Measurements from ENCODE around the gene FLNB.

The FLNB gene

DNA sequence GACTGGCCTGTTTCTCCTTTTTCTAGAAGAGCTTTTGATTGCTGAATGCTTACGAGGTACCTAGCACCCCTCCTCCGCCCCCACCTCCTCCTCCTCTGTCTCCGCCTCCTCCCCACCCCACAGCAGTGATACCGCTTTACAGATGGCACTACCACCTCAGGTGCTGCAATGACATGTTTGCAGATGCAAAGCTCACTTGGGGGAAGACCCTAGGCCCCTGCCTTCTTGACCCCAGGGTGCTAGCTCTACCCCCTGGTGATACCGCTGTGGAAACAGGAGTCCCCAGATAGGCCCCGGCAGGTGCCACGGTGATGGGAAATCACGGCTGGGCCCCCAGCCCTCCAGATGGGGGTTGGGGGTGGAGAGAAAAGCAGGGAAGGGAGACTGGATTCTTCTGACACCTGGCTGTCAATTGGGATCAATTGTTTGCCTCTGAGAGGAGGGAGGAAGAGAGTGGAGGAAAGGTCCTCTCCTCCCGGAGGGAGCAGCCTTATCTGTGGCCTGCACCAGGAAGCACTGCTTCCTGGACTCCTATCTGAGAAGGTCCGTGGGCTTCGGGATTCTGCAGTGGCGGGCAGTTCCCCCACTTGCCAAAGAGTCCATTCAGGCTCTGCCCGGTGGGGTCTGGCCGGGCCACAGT is 164.9 kb downstream of the FLNB start:
- ATAC-seq: no peak
- TF ChIP-seq CSRNP3 (CRISPR knock-in tag; IDR thresholded peaks at IDR 0.05) (no peak), TCF4 (CRISPR knock-in tag; IDR thresholded peaks at IDR 0.05; ENCODE audit: borderline replicate concordance) (no peak), OSR1 (CRISPR knock-in tag; IDR thresholded peaks at IDR 0.05) (no peak), BACH2 (CRISPR knock-in tag; IDR thresholded peaks at IDR 0.05; ENCODE audit: borderline replicate concordance) (no peak), SNAI2 (CRISPR knock-in tag; IDR thresholded peaks at IDR 0.05) (no peak)

DNA sequence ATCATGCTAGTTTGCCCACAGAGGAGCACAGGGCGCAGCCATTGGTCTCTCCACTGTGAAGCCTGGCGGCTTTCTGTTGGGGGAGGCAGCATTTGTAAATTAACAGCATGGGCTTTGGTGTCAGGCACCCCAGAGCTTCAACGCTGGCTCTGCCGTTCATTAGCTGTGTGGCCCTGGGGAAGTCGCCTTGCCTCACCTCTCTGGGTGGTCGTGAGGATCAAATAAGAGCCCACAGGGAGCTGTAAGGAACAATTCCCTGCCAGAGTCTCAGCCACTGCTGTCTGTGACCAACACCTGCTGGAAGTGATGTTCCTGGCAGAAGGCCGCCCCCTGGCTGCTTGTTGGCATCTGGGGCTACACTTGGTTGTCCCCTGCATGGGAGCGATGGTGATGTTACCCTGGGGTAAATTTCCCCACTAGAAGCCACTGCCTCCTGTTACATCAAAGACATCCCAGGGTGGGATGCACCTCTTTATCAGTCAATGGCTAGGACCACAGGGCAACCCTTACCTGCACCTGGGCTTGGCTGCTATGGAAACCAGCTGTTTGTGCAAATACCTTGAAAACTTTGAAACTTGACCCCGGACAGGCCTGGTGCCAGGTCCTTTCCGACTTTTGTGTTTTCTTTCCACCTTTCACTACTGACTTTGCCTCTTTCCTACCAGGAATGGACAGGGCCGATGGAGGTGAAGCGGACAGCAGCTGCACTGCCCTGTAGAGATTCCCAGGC is 165.6 kb downstream of the FLNB start:
- TF ChIP-seq ZC3H10 (CRISPR knock-in tag; IDR thresholded peaks at IDR 0.05): 0 out of 2 replicates have a peak, but pooled peaks have one; percentile 16
- no peak for TF ChIP-seq RARB (CRISPR knock-in tag; IDR thresholded peaks at IDR 0.05)
- TF ChIP-seq ZFP3 (CRISPR knock-in tag; IDR thresholded peaks at IDR 0.05): peak; percentile 73
- peak; percentile 9; the same call in 1 of the 3 replicates for ATAC-seq

DNA sequence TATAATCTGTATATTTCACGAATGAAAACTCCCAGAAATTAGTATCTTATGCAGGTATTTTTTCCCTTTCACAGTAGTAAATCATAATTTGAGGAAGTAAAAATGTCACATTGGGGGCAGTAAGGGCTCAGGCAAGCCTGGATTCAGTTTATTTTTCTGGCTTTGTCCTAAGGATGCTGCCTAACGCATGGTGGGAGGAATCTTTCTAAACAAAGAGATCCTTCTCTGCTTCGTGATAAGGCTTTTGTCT is 166.9 kb downstream of the FLNB start:
- TF ChIP-seq, protein P1, sequence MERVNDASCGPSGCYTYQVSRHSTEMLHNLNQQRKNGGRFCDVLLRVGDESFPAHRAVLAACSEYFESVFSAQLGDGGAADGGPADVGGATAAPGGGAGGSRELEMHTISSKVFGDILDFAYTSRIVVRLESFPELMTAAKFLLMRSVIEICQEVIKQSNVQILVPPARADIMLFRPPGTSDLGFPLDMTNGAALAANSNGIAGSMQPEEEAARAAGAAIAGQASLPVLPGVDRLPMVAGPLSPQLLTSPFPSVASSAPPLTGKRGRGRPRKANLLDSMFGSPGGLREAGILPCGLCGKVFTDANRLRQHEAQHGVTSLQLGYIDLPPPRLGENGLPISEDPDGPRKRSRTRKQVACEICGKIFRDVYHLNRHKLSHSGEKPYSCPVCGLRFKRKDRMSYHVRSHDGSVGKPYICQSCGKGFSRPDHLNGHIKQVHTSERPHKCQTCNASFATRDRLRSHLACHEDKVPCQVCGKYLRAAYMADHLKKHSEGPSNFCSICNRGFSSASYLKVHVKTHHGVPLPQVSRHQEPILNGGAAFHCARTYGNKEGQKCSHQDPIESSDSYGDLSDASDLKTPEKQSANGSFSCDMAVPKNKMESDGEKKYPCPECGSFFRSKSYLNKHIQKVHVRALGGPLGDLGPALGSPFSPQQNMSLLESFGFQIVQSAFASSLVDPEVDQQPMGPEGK (CRISPR knock-in tag; IDR thresholded peaks at IDR 0.05; ENCODE audit: borderline replicate concordance): no peak
- TF ChIP-seq CREB5 (CRISPR knock-in tag; IDR thresholded peaks at IDR 0.05; ENCODE audit: low read depth) (no peak), TOX (CRISPR knock-in tag; IDR thresholded peaks at IDR 0.05; ENCODE audit: borderline replicate concordance) (no peak), BACH2 (CRISPR knock-in tag; IDR thresholded peaks at IDR 0.05; ENCODE audit: borderline replicate concordance) (no peak), GLIS3 (CRISPR knock-in tag; IDR thresholded peaks at IDR 0.05) (no peak), CSDC2 (CRISPR knock-in tag; IDR thresholded peaks at IDR 0.05) (no peak), ZNF70 (CRISPR knock-in tag; IDR thresholded peaks at IDR 0.05) (no peak), OSR1 (CRISPR knock-in tag; IDR thresholded peaks at IDR 0.05) (no peak), ZFP3 (CRISPR knock-in tag; IDR thresholded peaks at IDR 0.05) (no peak), ARNTL (CRISPR knock-in tag; IDR thresholded peaks at IDR 0.05; ENCODE audit: borderline replicate concordance, low read depth) (no peak), ESRRG (CRISPR knock-in tag; IDR thresholded peaks at IDR 0.05) (no peak), ISL1 (CRISPR knock-in tag; IDR thresholded peaks at IDR 0.05) (no peak), PPARA (CRISPR knock-in tag; IDR thresholded peaks at IDR 0.05; ENCODE audit: borderline replicate concordance) (no peak), ZC3H10 (CRISPR knock-in tag; IDR thresholded peaks at IDR 0.05) (no peak), TCF4 (CRISPR knock-in tag; IDR thresholded peaks at IDR 0.05; ENCODE audit: borderline replicate concordance) (no peak), ZFP30 (CRISPR knock-in tag; IDR thresholded peaks at IDR 0.05) (no peak), ZNF565 (CRISPR knock-in tag; conservative IDR thresholded peaks at IDR 0.05; ENCODE audit: low read depth) (no peak), SNAI2 (CRISPR knock-in tag; IDR thresholded peaks at IDR 0.05) (no peak)
- TF ChIP-seq, protein P2, sequence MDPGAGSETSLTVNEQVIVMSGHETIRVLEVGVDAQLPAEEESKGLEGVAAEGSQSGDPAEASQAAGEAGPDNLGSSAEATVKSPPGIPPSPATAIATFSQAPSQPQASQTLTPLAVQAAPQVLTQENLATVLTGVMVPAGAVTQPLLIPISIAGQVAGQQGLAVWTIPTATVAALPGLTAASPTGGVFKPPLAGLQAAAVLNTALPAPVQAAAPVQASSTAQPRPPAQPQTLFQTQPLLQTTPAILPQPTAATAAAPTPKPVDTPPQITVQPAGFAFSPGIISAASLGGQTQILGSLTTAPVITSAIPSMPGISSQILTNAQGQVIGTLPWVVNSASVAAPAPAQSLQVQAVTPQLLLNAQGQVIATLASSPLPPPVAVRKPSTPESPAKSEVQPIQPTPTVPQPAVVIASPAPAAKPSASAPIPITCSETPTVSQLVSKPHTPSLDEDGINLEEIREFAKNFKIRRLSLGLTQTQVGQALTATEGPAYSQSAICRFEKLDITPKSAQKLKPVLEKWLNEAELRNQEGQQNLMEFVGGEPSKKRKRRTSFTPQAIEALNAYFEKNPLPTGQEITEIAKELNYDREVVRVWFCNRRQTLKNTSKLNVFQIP (CRISPR knock-in tag; IDR thresholded peaks at IDR 0.05; ENCODE audit: borderline replicate concordance, low read depth): no peak
- TF ChIP-seq, protein P3, sequence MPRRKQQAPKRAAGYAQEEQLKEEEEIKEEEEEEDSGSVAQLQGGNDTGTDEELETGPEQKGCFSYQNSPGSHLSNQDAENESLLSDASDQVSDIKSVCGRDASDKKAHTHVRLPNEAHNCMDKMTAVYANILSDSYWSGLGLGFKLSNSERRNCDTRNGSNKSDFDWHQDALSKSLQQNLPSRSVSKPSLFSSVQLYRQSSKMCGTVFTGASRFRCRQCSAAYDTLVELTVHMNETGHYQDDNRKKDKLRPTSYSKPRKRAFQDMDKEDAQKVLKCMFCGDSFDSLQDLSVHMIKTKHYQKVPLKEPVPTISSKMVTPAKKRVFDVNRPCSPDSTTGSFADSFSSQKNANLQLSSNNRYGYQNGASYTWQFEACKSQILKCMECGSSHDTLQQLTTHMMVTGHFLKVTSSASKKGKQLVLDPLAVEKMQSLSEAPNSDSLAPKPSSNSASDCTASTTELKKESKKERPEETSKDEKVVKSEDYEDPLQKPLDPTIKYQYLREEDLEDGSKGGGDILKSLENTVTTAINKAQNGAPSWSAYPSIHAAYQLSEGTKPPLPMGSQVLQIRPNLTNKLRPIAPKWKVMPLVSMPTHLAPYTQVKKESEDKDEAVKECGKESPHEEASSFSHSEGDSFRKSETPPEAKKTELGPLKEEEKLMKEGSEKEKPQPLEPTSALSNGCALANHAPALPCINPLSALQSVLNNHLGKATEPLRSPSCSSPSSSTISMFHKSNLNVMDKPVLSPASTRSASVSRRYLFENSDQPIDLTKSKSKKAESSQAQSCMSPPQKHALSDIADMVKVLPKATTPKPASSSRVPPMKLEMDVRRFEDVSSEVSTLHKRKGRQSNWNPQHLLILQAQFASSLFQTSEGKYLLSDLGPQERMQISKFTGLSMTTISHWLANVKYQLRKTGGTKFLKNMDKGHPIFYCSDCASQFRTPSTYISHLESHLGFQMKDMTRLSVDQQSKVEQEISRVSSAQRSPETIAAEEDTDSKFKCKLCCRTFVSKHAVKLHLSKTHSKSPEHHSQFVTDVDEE (CRISPR knock-in tag; IDR thresholded peaks at IDR 0.05): no peak
- ATAC-seq: no peak

All from SK-N-SH treated with all-trans-retinoic acid at 6 μM for 48 hours (cell line).